ENCODE data around the gene GJC2. TPM values are rescaled to one million over a fixed set of nuclear protein-coding genes. Genes with fewer than 3 reads are reported as not detected.

GJC2 gene
- total RNA-seq, 1 experiment from 2014 or later, result 0.72 TPM

DNA sequence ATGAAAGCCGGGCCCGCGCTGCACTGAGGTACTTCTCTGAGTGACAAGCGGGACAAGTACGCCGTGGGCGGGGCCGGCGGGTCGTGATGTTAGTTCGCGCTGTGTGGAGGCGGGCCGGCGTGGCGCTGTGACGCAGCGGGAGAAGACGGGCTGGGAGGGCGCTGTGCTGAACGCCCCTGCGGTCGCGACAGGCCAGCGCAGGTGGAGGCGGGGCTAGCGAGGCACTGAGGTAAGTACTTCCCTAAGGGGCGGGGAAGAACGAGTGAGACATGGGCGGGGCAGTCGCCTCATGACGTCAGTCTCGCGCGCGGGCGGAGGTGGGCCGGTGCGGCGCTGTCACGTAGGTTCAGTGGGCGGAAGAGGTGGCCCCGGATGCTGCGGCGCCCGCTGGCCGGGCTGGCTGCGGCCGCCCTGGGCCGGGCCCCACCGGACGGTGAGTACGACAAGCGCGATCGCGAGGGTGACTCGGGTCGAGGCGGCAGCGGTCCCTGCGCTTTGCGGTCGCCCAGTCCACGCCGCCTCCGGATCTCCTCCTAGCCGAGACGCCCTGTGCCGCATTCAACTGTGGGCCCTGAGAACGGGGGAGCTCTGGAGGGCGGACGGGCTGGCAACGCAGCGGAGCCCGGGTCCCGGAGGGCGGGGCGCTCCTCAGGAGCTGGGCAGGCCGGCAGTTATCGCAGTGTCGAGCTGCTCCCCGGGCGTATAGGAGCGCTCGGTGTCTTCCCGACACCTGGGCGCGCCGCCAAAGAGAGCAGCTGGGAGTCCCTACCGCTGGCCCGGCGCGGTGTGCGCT lies 9.6 kb upstream of the GJC2 start, which contains the start of gene GUK1 (continued):
- TF ChIP-seq ZNF423 (CRISPR knock-in tag; IDR thresholded peaks at IDR 0.05) (peak; percentile 84), NR2C2 (CRISPR knock-in tag; IDR thresholded peaks at IDR 0.05) (no peak), IRF2 (CRISPR knock-in tag; IDR thresholded peaks at IDR 0.05; ENCODE audit: borderline replicate concordance, low read depth) (no peak), ESRRA (CRISPR knock-in tag; IDR thresholded peaks at IDR 0.05; ENCODE audit: borderline replicate concordance) (peak; percentile 50; the same call in 1 of the 2 replicates), EMX1 (CRISPR knock-in tag; IDR thresholded peaks at IDR 0.05) (no peak), TP53 (CRISPR knock-in tag; IDR thresholded peaks at IDR 0.05) (no peak), ATF1 (CRISPR knock-in tag; IDR thresholded peaks at IDR 0.05) (no peak), KAT7 (CRISPR knock-in tag; IDR thresholded peaks at IDR 0.05; ENCODE audit: borderline replicate concordance) (no peak), ZNF219 (CRISPR knock-in tag; IDR thresholded peaks at IDR 0.05; ENCODE audit: borderline replicate concordance) (no peak), NFATC4 (CRISPR knock-in tag; IDR thresholded peaks at IDR 0.05) (no peak), ETV6 (CRISPR knock-in tag; IDR thresholded peaks at IDR 0.05) (no peak), ZNF396 (CRISPR knock-in tag; IDR thresholded peaks at IDR 0.05; ENCODE audit: borderline replicate concordance) (no peak), NFE2L1 (CRISPR knock-in tag; IDR thresholded peaks at IDR 0.05) (peak; percentile 70)
- TF ChIP-seq, protein P1, sequence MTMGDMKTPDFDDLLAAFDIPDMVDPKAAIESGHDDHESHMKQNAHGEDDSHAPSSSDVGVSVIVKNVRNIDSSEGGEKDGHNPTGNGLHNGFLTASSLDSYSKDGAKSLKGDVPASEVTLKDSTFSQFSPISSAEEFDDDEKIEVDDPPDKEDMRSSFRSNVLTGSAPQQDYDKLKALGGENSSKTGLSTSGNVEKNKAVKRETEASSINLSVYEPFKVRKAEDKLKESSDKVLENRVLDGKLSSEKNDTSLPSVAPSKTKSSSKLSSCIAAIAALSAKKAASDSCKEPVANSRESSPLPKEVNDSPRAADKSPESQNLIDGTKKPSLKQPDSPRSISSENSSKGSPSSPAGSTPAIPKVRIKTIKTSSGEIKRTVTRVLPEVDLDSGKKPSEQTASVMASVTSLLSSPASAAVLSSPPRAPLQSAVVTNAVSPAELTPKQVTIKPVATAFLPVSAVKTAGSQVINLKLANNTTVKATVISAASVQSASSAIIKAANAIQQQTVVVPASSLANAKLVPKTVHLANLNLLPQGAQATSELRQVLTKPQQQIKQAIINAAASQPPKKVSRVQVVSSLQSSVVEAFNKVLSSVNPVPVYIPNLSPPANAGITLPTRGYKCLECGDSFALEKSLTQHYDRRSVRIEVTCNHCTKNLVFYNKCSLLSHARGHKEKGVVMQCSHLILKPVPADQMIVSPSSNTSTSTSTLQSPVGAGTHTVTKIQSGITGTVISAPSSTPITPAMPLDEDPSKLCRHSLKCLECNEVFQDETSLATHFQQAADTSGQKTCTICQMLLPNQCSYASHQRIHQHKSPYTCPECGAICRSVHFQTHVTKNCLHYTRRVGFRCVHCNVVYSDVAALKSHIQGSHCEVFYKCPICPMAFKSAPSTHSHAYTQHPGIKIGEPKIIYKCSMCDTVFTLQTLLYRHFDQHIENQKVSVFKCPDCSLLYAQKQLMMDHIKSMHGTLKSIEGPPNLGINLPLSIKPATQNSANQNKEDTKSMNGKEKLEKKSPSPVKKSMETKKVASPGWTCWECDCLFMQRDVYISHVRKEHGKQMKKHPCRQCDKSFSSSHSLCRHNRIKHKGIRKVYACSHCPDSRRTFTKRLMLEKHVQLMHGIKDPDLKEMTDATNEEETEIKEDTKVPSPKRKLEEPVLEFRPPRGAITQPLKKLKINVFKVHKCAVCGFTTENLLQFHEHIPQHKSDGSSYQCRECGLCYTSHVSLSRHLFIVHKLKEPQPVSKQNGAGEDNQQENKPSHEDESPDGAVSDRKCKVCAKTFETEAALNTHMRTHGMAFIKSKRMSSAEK (CRISPR knock-in tag; IDR thresholded peaks at IDR 0.05; ENCODE audit: borderline replicate concordance), result no peak
- TF ChIP-seq, protein P2, sequence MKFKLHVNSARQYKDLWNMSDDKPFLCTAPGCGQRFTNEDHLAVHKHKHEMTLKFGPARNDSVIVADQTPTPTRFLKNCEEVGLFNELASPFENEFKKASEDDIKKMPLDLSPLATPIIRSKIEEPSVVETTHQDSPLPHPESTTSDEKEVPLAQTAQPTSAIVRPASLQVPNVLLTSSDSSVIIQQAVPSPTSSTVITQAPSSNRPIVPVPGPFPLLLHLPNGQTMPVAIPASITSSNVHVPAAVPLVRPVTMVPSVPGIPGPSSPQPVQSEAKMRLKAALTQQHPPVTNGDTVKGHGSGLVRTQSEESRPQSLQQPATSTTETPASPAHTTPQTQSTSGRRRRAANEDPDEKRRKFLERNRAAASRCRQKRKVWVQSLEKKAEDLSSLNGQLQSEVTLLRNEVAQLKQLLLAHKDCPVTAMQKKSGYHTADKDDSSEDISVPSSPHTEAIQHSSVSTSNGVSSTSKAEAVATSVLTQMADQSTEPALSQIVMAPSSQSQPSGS (CRISPR knock-in tag; IDR thresholded peaks at IDR 0.05; ENCODE audit: borderline replicate concordance, low read depth), result no peak
- TF ChIP-seq, protein P3, sequence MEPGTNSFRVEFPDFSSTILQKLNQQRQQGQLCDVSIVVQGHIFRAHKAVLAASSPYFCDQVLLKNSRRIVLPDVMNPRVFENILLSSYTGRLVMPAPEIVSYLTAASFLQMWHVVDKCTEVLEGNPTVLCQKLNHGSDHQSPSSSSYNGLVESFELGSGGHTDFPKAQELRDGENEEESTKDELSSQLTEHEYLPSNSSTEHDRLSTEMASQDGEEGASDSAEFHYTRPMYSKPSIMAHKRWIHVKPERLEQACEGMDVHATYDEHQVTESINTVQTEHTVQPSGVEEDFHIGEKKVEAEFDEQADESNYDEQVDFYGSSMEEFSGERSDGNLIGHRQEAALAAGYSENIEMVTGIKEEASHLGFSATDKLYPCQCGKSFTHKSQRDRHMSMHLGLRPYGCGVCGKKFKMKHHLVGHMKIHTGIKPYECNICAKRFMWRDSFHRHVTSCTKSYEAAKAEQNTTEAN (CRISPR knock-in tag; IDR thresholded peaks at IDR 0.05), result peak; percentile 75
- TF ChIP-seq, protein P4, sequence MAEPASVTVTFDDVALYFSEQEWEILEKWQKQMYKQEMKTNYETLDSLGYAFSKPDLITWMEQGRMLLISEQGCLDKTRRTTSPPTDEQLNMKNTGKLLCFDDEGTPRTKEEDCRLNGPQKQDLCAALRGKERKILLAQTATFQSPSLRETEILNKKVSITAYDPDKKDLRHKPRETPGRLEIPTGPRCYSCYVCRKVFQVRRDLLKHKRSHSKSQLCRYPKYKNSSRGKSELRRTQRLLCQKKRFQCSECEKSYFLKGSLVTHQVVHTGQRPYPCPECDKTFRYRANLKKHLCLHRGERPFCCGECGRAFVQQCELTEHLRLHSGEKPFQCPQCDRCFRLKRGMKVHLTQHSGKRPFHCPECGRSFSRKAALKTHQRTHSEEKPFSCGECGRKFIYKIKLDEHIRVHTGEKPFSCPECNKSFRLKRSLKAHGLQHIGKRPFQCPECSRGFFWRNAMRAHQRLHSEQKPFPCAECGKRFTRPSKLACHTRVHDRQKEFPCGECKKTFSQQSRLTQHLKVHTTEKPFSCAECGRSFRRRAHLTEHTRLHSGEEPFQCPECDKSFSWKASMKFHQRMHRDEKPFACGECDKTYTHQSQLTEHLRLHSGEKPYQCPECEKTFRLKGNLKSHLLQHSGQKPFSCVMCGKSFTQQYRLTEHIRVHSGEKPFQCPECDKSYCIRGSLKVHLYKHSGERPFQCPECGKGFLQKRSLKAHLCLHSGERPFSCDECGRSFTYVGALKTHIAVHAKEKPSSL (CRISPR knock-in tag; conservative IDR thresholded peaks at IDR 0.05), result no peak
- TF ChIP-seq, protein P5, sequence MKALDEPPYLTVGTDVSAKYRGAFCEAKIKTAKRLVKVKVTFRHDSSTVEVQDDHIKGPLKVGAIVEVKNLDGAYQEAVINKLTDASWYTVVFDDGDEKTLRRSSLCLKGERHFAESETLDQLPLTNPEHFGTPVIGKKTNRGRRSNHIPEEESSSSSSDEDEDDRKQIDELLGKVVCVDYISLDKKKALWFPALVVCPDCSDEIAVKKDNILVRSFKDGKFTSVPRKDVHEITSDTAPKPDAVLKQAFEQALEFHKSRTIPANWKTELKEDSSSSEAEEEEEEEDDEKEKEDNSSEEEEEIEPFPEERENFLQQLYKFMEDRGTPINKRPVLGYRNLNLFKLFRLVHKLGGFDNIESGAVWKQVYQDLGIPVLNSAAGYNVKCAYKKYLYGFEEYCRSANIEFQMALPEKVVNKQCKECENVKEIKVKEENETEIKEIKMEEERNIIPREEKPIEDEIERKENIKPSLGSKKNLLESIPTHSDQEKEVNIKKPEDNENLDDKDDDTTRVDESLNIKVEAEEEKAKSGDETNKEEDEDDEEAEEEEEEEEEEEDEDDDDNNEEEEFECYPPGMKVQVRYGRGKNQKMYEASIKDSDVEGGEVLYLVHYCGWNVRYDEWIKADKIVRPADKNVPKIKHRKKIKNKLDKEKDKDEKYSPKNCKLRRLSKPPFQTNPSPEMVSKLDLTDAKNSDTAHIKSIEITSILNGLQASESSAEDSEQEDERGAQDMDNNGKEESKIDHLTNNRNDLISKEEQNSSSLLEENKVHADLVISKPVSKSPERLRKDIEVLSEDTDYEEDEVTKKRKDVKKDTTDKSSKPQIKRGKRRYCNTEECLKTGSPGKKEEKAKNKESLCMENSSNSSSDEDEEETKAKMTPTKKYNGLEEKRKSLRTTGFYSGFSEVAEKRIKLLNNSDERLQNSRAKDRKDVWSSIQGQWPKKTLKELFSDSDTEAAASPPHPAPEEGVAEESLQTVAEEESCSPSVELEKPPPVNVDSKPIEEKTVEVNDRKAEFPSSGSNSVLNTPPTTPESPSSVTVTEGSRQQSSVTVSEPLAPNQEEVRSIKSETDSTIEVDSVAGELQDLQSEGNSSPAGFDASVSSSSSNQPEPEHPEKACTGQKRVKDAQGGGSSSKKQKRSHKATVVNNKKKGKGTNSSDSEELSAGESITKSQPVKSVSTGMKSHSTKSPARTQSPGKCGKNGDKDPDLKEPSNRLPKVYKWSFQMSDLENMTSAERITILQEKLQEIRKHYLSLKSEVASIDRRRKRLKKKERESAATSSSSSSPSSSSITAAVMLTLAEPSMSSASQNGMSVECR (CRISPR knock-in tag; IDR thresholded peaks at IDR 0.05; ENCODE audit: borderline replicate concordance), result no peak; the same call in 1 of the 2 replicates
- TF ChIP-seq, protein P6, sequence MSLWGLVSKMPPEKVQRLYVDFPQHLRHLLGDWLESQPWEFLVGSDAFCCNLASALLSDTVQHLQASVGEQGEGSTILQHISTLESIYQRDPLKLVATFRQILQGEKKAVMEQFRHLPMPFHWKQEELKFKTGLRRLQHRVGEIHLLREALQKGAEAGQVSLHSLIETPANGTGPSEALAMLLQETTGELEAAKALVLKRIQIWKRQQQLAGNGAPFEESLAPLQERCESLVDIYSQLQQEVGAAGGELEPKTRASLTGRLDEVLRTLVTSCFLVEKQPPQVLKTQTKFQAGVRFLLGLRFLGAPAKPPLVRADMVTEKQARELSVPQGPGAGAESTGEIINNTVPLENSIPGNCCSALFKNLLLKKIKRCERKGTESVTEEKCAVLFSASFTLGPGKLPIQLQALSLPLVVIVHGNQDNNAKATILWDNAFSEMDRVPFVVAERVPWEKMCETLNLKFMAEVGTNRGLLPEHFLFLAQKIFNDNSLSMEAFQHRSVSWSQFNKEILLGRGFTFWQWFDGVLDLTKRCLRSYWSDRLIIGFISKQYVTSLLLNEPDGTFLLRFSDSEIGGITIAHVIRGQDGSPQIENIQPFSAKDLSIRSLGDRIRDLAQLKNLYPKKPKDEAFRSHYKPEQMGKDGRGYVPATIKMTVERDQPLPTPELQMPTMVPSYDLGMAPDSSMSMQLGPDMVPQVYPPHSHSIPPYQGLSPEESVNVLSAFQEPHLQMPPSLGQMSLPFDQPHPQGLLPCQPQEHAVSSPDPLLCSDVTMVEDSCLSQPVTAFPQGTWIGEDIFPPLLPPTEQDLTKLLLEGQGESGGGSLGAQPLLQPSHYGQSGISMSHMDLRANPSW (CRISPR knock-in tag; conservative IDR thresholded peaks at IDR 0.05; ENCODE audit: low read depth), result no peak
- TF ChIP-seq, protein P7, sequence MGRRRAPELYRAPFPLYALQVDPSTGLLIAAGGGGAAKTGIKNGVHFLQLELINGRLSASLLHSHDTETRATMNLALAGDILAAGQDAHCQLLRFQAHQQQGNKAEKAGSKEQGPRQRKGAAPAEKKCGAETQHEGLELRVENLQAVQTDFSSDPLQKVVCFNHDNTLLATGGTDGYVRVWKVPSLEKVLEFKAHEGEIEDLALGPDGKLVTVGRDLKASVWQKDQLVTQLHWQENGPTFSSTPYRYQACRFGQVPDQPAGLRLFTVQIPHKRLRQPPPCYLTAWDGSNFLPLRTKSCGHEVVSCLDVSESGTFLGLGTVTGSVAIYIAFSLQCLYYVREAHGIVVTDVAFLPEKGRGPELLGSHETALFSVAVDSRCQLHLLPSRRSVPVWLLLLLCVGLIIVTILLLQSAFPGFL (CRISPR knock-in tag; IDR thresholded peaks at IDR 0.05; ENCODE audit: borderline replicate concordance), result no peak
